ENCODE results near the gene IL21R.

DNA sequence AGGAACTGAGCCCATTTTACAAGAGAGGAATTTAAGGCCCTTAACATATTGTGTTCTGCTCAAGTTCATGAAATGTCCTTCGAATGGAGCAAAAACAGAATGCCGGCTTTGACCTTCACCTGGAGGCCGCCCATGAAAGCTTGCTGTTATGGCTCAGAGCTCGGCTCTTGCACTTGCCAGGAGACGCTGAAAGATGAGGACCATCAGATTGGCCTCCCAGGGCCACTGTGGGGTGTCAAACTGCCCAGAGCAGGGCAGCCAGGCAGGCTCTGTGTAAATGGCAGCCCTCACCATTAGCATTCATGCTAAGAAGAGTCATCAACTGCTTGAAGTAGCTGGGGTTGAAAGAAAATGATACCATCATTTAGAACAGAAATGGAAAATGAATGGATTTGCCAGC, 39.3 kb downstream of the IL21R start:
- TF ChIP-seq POLR2A (IDR thresholded peaks at IDR 0.05; ENCODE audit: low read length) (no peak), GATA1 (IDR thresholded peaks at IDR 0.05; ENCODE audit: low read depth, low read length) (no peak)
